HepG2 (cell line): ENCODE data around the gene PALM. TPM values are rescaled to one million over a fixed set of nuclear protein-coding genes. Genes with fewer than 3 reads are reported as not detected.

ENCODE experiments used
- ATAC-seq: fragments of 200-7000 bp; cut with Tn5 transposase; 3 replicates; pipeline ENCODE4 v1.9.1; 2020; ENCODE audit warnings: mild to moderate bottlenecking, moderate library complexity
- BruUV-seq: library from RNA; stranded (reverse); fragments of 400-500 nt; replicated peaks from 2 replicates; lab custom pipeline; 2021; lab: Mats Ljungman, UMichigan
- CTCF ChIA-PET: fragments of 300-600 bp; formaldehyde crosslinking; extraction: SDS; loops from one replicate; lab custom pipeline; 2021; ENCODE audit warnings: low total read pairs, inconsistent platforms, low intra/inter-chr PET ratio; lab: Yijun Ruan, JAX
- POLR2A ChIA-PET: fragments of 350-600 bp; sonication (Branson Sonifier 250); formaldehyde crosslinking; loops from one replicate; lab custom pipeline; 2020; ENCODE audit warnings: antibody characterized with exemption, inconsistent platforms; lab: Yijun Ruan, JAX
- DNase-seq: peaks from one replicate; pipeline ENCODE4 v3.0.0-alpha.2; 2015; ENCODE audit warnings: low spot score
- FAIRE-seq: peaks from 3 replicates; lab custom pipeline; 2011; peaks lifted over from hg19 to GRCh38; lab: Jason Lieb, UNC
- H2AFZ ChIP-seq: one replicate; pipeline ENCODE4 v1.6.1; 2011; ENCODE audit warnings: low read length, inconsistent platforms
- H3K27ac ChIP-seq: fragments of 300-600 bp; 3 replicates; pipeline ENCODE4 v1.8.0; 2011; ENCODE audit warnings: mixed run types, mild to moderate bottlenecking, mixed read lengths, low read length, inconsistent platforms; ENCODE audit not compliant: insufficient read depth; ENCODE audit errors: extremely low read length
- H3K27me3 ChIP-seq, 2 experiments: fragments of 200-600 bp in 1 of 2; 2 replicates in 1 of 2; 3 replicates in 1 of 2; pipeline versions ENCODE4 v1.6.0 to v1.8.0; 2011; ENCODE audit warnings: low read length in 2 of 2, mild to moderate bottlenecking in 2 of 2, moderate library complexity in 2 of 2, inconsistent platforms in 1 of 2; ENCODE audit not compliant: insufficient read depth in 2 of 2, control insufficient read depth in 1 of 2
- H3K36me3 ChIP-seq, 2 experiments: fragments of 200-600 bp in 1 of 2; replicated peaks in 1 of 2; 2 replicates in 1 of 2; 3 replicates in 1 of 2; pipeline versions ENCODE4 v1.5.1 to v1.8.0; 2011; ENCODE audit warnings: low read length in 2 of 2, inconsistent platforms in 1 of 2; ENCODE audit not compliant: insufficient read depth in 2 of 2, control insufficient read depth in 1 of 2
- H3K4me1 ChIP-seq: 2 replicates; pipeline ENCODE4 v1.5.1; 2012; ENCODE audit warnings: low read length, inconsistent platforms; ENCODE audit not compliant: insufficient read depth
- H3K4me2 ChIP-seq: 2 replicates; pipeline ENCODE4 v1.6.0; 2011; ENCODE audit warnings: low read depth, low read length, inconsistent platforms
- H3K4me3 ChIP-seq, 3 experiments: fragments of 200-600 bp in 1 of 3; sonication (generic), shearing (Covaris generic) in 1 of 3; replicated peaks in 1 of 3; 2 replicates each; pipeline ENCODE4 v1.5.1; 2011 to 2016; ENCODE audit warnings: low read length in 3 of 3, inconsistent platforms in 2 of 3, low read depth in 2 of 3, mild to moderate bottlenecking in 2 of 3, control low read depth in 1 of 3, mixed read lengths in 1 of 3; ENCODE audit not compliant: insufficient read depth in 1 of 3
- H3K79me2 ChIP-seq: one replicate; pipeline ENCODE4 v1.6.1; 2011; ENCODE audit warnings: low read length, inconsistent platforms; ENCODE audit not compliant: insufficient read depth
- H3K9ac ChIP-seq: 2 replicates; pipeline ENCODE4 v1.6.0; 2011; ENCODE audit warnings: mild to moderate bottlenecking, low read depth, low read length, inconsistent platforms; ENCODE audit not compliant: insufficient read depth
- H3K9me3 ChIP-seq: 2 replicates; pipeline ENCODE4 v1.5.1; 2012; ENCODE audit warnings: mild to moderate bottlenecking, low read length
- H4K20me1 ChIP-seq: 2 replicates; pipeline ENCODE4 v1.6.0; 2011; ENCODE audit warnings: inconsistent platforms, mild to moderate bottlenecking, low read length, moderate library complexity; ENCODE audit not compliant: insufficient read depth
- CCAR2 ChIP-seq: fragments of 200-400 bp; formaldehyde crosslinking; optimal IDR thresholded peaks from 2 replicates; pipeline ENCODE3; 2018; ENCODE audit warnings: low read depth, mild to moderate bottlenecking, low read length, moderate library complexity
- HNF4G ChIP-seq, 2 experiments: sonication (generic) in 1 of 2; formaldehyde crosslinking in 1 of 2; IDR thresholded peaks; 2 replicates each; pipeline versions ENCODE4 v1.4.0 to v1.6.1; 2011 to 2020; ENCODE audit warnings: borderline replicate concordance in 2 of 2, low read depth in 2 of 2, mild to moderate bottlenecking in 2 of 2, low read length in 1 of 2, missing genetic modification reagents in 1 of 2, moderate library complexity in 1 of 2
- PAX8 ChIP-seq: sonication (generic); formaldehyde crosslinking; IDR thresholded peaks from 2 replicates; pipeline ENCODE4 v1.8.0; 2022; ENCODE audit warnings: mild to moderate bottlenecking, missing genetic modification reagents, borderline replicate concordance
- SNAPC5 ChIP-seq: sonication (generic); formaldehyde crosslinking; IDR thresholded peaks from 2 replicates; pipeline ENCODE4 v1.8.1; 2023; ENCODE audit warnings: mild to moderate bottlenecking, missing genetic modification reagents, borderline replicate concordance
- USF2 ChIP-seq, 2 experiments: sonication (generic) in 1 of 2; formaldehyde crosslinking in 1 of 2; IDR thresholded peaks; 2 replicates each; pipeline versions ENCODE4 v1.5.1 to v1.6.1; 2011 to 2020; ENCODE audit warnings: borderline replicate concordance in 1 of 2, low read depth in 1 of 2, low read length in 1 of 2, mild to moderate bottlenecking in 1 of 2, missing genetic modification reagents in 1 of 2, moderate library complexity in 1 of 2
- ZFP90 ChIP-seq: sonication (generic); formaldehyde crosslinking; IDR thresholded peaks from 2 replicates; pipeline ENCODE4 v1.8.0; 2022; ENCODE audit warnings: missing genetic modification reagents, mild to moderate bottlenecking, inconsistent platforms, borderline replicate concordance
- ZNF121 ChIP-seq: sonication (generic); formaldehyde crosslinking; IDR thresholded peaks from 2 replicates; pipeline ENCODE4 v1.5.0; 2020; ENCODE audit warnings: mild to moderate bottlenecking, missing genetic modification reagents
- ZNF235 ChIP-seq: sonication (generic); formaldehyde crosslinking; IDR thresholded peaks from 2 replicates; pipeline ENCODE4 v1.8.1; 2023; ENCODE audit warnings: mild to moderate bottlenecking, missing genetic modification reagents, borderline replicate concordance
- ZNF280D ChIP-seq: sonication (generic); formaldehyde crosslinking; IDR thresholded peaks from 2 replicates; pipeline ENCODE4 v1.5.1; 2020; ENCODE audit warnings: mild to moderate bottlenecking, missing genetic modification reagents
- ZNF382 ChIP-seq: sonication (generic); formaldehyde crosslinking; IDR thresholded peaks from 2 replicates; pipeline ENCODE4 v1.5.0; 2020; ENCODE audit warnings: missing genetic modification reagents, mild to moderate bottlenecking, borderline replicate concordance
- WGBS: methylation state at CpG from one replicate; pipeline ENCODE4 v1.1.6; 2017; ENCODE audit warnings: low lambda C conversion rate; 5-methylcytosine and 5-hydroxymethylcytosine counted together
- in situ Hi-C: cut with HindIII; loops from 2 replicates; pipeline ENCODE4 v1.10.0; 2017; ENCODE audit warnings: low pct_unique_long_range_greater_than_20kb; ENCODE audit not compliant: extremely low pct_ligation_motif_present
- intact Hi-C: fragments of 100-400 bp; cut with micrococcal nuclease; formaldehyde crosslinking; loops from one replicate; pipeline ENCODE4 v1.10.0; 2022; ENCODE audit not compliant: unreplicated experiment
- polyA plus RNA-seq, 8 experiments: library from polyadenylated mRNA; depleted of rRNA in 3 of 8; stranded (reverse) in 7 of 8; unstranded in 1 of 8; fragments of >200 nt; fragmentation: Illumina TruSeq in 4 of 8; extraction: Trizol in 4 of 8; gene quantifications; 2 replicates each; pipeline versions ENCODE4 v1.2.1 to v1.2.3, GENCODE V29; 2011 to 2016; ENCODE audit warnings: low read depth in 4 of 8, missing spikeins in 1 of 8, mixed read lengths in 1 of 8; ENCODE audit not compliant: insufficient read depth in 1 of 8
- total RNA-seq, 5 experiments: library from RNA; depleted of rRNA; stranded (reverse); fragments of >200 nt; fragmentation: Illumina TruSeq; extraction: Trizol; gene quantifications; 2 replicates each; pipeline ENCODE4 v1.2.3, GENCODE V29; 2016; ENCODE audit warnings: low read depth in 1 of 5

Gene PALM
- total and polyA plus RNA-seq, 2 of the 13 experiments (the other 11 are each of a cell fraction or from before 2014, with no cell fraction given): 4.0 to 9.7 TPM

GRCh38 chr19:747432-748273 is 38.9 kb downstream of the PALM start:
- H3K27ac ChIP-seq: no peak overlapping the region
- H3K4me3 ChIP-seq: no peak overlapping the region
- no peaks in the 10 kb centered on the region for H3K9me3 ChIP-seq
- peaks cover 38% of the 10 kb centered on the region for H3K4me1 ChIP-seq
- no peak for FAIRE-seq
- H3K9ac ChIP-seq: no peak overlapping the region
- intact Hi-C loops: no loop called here
- H2AFZ ChIP-seq: no peak overlapping the region
- no peaks in the 10 kb centered on the region for H3K79me2 ChIP-seq
- TF ChIP-seq ZFP90 (CRISPR knock-in tag) (peak; percentile 100), ZNF280D (CRISPR knock-in tag) (0 out of 2 replicates have a peak, but pooled peaks have one; percentile 34), ZNF235 (CRISPR knock-in tag) (no peak)
- no TSS peak for BruUV-seq
- POLR2A ChIA-PET: no interaction called here
- CTCF ChIA-PET: no interaction called here
- DNase-seq: no peak
- H3K4me2 ChIP-seq: no peak overlapping the region
- ATAC-seq: no peak
- in situ Hi-C loops: no loop called here
- no peaks in the 10 kb centered on the region for H3K27me3 ChIP-seq
- 96% methylated on average over 18 of the region's 28 CpGs for WGBS
- no peaks in the 10 kb centered on the region for H4K20me1 ChIP-seq
- no peaks in the 10 kb centered on the region; a peak in 1 of 5 replicates for H3K36me3 ChIP-seq

- FAIRE-seq (no peak), DNase-seq (no peak)
- TF ChIP-seq PAX8 (CRISPR knock-in tag) (no peak), HNF4G (IDR thresholded peaks at IDR 0.05; ENCODE audit: borderline replicate concordance, low read depth, low read length) (no peak), HNF4G (CRISPR knock-in tag; IDR thresholded peaks at IDR 0.05; ENCODE audit: borderline replicate concordance, low read depth) (no peak), USF2 (IDR thresholded peaks at IDR 0.05; ENCODE audit: low read depth, low read length) (no peak), USF2 (CRISPR knock-in tag; IDR thresholded peaks at IDR 0.05; ENCODE audit: borderline replicate concordance) (no peak), ZNF121 (no peak), CCAR2 (no peak), ZNF382 (CRISPR knock-in tag) (no peak), SNAPC5 (CRISPR knock-in tag) (no peak)
These were observed 39.5 kb downstream of the PALM start for GRCh38 chr19:748274-748598.

More at GRCh38 chr19:748274-748598, 39.5 kb downstream of the PALM start:
- H3K4me3 ChIP-seq: no peak overlapping the region
- no peak for ATAC-seq
- ChIA-PET POLR2A (no interaction called here), CTCF (no interaction called here)
- in situ Hi-C loops (no loop called here), intact Hi-C loops (no loop called here)
- no peak overlapping the region for H3K9ac ChIP-seq
- WGBS: 77% methylated on average over 7 of the region's 14 CpGs
- no peak overlapping the region for H3K27ac ChIP-seq
- BruUV-seq: no TSS peak
- no peaks in the 10 kb centered on the region; a peak in 1 of 5 replicates for H3K36me3 ChIP-seq
- no peaks in the 10 kb centered on the region for H4K20me1 ChIP-seq
- H3K9me3 ChIP-seq: no peaks in the 10 kb centered on the region
- H2AFZ ChIP-seq: no peak overlapping the region
- peaks cover 43% of the 10 kb centered on the region for H3K4me1 ChIP-seq
- H3K27me3 ChIP-seq: no peaks in the 10 kb centered on the region
- no peaks in the 10 kb centered on the region for H3K79me2 ChIP-seq
- H3K4me2 ChIP-seq: no peak overlapping the region
